ENCODE data around the gene UTP25. TPM values are rescaled to one million over a fixed set of nuclear protein-coding genes. Genes with fewer than 3 reads are reported as not detected.

UTP25 gene
- total RNA-seq, 1 experiment from 2014 or later: 4.8 TPM

GRCh38 chr1:209803568-209803967, 24.2 kb upstream of the UTP25 start:
- H3K9me3 Mint-ChIP-seq: no peaks in the 10 kb centered on the region
- TF ChIP-seq ZNF423 (CRISPR knock-in tag; IDR thresholded peaks at IDR 0.05) (no peak), JAZF1 (CRISPR knock-in tag; IDR thresholded peaks at IDR 0.05) (no peak), NFATC4 (CRISPR knock-in tag; IDR thresholded peaks at IDR 0.05) (no peak), MAX (CRISPR knock-in tag; IDR thresholded peaks at IDR 0.05) (no peak), USF2 (CRISPR knock-in tag; IDR thresholded peaks at IDR 0.05) (no peak), MXD4 (CRISPR knock-in tag; IDR thresholded peaks at IDR 0.05; ENCODE audit: borderline replicate concordance) (no peak), KAT7 (CRISPR knock-in tag; IDR thresholded peaks at IDR 0.05; ENCODE audit: borderline replicate concordance) (no peak), ZNF671 (CRISPR knock-in tag; IDR thresholded peaks at IDR 0.05) (no peak)
- ATAC-seq (no peak), DNase-seq (ENCODE audit: low spot score) (no peak)
- ChIA-PET POLR2A (no interaction called here), CTCF (interaction anchor here (1.2 kb wide), 1 partner anchor 55 kb away, joined by 3 read pairs; no protein-coding TSS in a partner anchor)
- no peak overlapping the region for H3K27ac Mint-ChIP-seq
- no peak overlapping the region for H3K4me3 Mint-ChIP-seq
- no peaks in the 10 kb centered on the region; the same call in 1 of the 2 replicates for H3K27me3 Mint-ChIP-seq (ENCODE audit: low read depth)
- H3K36me3 Mint-ChIP-seq: no peaks in the 10 kb centered on the region
- peaks cover 13% of the 10 kb centered on the region for H3K4me1 Mint-ChIP-seq

- POLR2A ChIA-PET: interaction anchor here (0.6 to 1.7 kb wide), 6 partner anchors 10 to 1494 kb away, joined by 3 to 10 read pairs (median 4); partner anchors contain the start of genes C1orf74 and UTP25
- DNase-seq (ENCODE audit: low spot score): peak; percentile 56
- no peak for TF ChIP-seq FOXP1 (CRISPR knock-in tag; IDR thresholded peaks at IDR 0.05; ENCODE audit: borderline replicate concordance)
- no peak for TF ChIP-seq HMGXB4 (CRISPR knock-in tag; IDR thresholded peaks at IDR 0.05)
- no peak for TF ChIP-seq KAT7 (CRISPR knock-in tag; IDR thresholded peaks at IDR 0.05; ENCODE audit: borderline replicate concordance)
- no peak for TF ChIP-seq AR (CRISPR knock-in tag; IDR thresholded peaks at IDR 0.05)
- no peak for TF ChIP-seq RELA (CRISPR knock-in tag; IDR thresholded peaks at IDR 0.05; ENCODE audit: borderline replicate concordance)
- no peak for TF ChIP-seq E2F4 (CRISPR knock-in tag; IDR thresholded peaks at IDR 0.05; ENCODE audit: borderline replicate concordance, low read depth)
- no peak for TF ChIP-seq ZNF671 (CRISPR knock-in tag; IDR thresholded peaks at IDR 0.05)
- TF ChIP-seq ZNF121 (CRISPR knock-in tag; IDR thresholded peaks at IDR 0.05): no peak
- Mint-ChIP-seq H3K27ac (peak overlapping the region; percentile 92; the same call in 1 of the 2 replicates), H3K27me3 (ENCODE audit: low read depth) (no peaks in the 10 kb centered on the region; the same call in none of the 2 replicates), H3K4me3 (peak overlapping the region; percentile 98), H3K9me3 (no peaks in the 10 kb centered on the region), H3K36me3 (no peaks in the 10 kb centered on the region), H3K4me1 (peaks cover 13% of the 10 kb centered on the region)
- CTCF ChIA-PET: interaction anchor here (1.0 to 2.2 kb wide), 9 partner anchors 10 to 569 kb away, joined by 3 to 20 read pairs (median 6); partner anchors contain the start of genes C1orf74 and UTP25
- ATAC-seq: peak; percentile 73
Observed at GRCh38 chr1:209805341-209805781, 22.4 kb upstream of the UTP25 start.
